Ascending aorta (tissue), 2 donors: ENCODE measurements around the gene TRPV4. TPM values are rescaled to one million over a fixed set of nuclear protein-coding genes. Genes with fewer than 3 reads are reported as not detected.

Experiments
- DNase-seq, 2 donors: peaks; one replicate each; pipeline ENCODE4 v3.0.0-alpha.2; 2019; ENCODE audit warnings: low spot score in 2 of 2
- H3K27ac ChIP-seq, 2 donors: fragments of 200-600 bp; sonication (generic); one replicate each; pipeline ENCODE4 v1.5.1; 2016 to 2017; ENCODE audit warnings: mild to moderate bottlenecking in 1 of 2
- H3K27me3 ChIP-seq: fragments of 200-600 bp; sonication (generic); one replicate; pipeline ENCODE4 v1.5.1; 2017
- H3K36me3 ChIP-seq, 2 donors: fragments of 200-600 bp; sonication (generic); one replicate each; pipeline ENCODE4 v1.5.1; 2016
- H3K4me1 ChIP-seq, 2 donors: fragments of 200-600 bp; sonication (generic); one replicate each; pipeline ENCODE4 v1.5.1; 2016 to 2017; ENCODE audit warnings: mild to moderate bottlenecking in 1 of 2
- H3K4me3 ChIP-seq, 2 donors: fragments of 200-600 bp; sonication (generic); one replicate each; pipeline ENCODE4 v1.5.1; 2016 to 2017; ENCODE audit warnings: mild to moderate bottlenecking in 1 of 2
- H3K9me3 ChIP-seq, 2 donors: fragments of 200-600 bp; sonication (generic); one replicate each; pipeline ENCODE4 v1.5.1; 2016
- intact Hi-C: fragments of 100-400 bp; cut with DNase I; formaldehyde crosslinking; loops from one replicate; pipeline ENCODE4 v1.15.1; 2023
- total RNA-seq: library from RNA; depleted of rRNA; stranded (reverse); fragments of >200 nt; gene quantifications from one replicate; pipeline ENCODE4 v1.1.0, GENCODE V29; 2016
- TF ChIP-seq, protein P1 (sequence below), 3 experiments: fragments of 200-600 bp in 2 of 3; fragments of 450-650 bp in 1 of 3; sonication (generic) in 2 of 3; IDR thresholded peaks; one replicate each; pipeline ENCODE4 v1.5.1; 2016 to 2019; ENCODE audit warnings: antibody characterized with exemption in 3 of 3, mild to moderate bottlenecking in 1 of 3, moderate library complexity in 1 of 3

TRPV4 gene
- total RNA-seq, 1 donor from 2014 or later = not detected

GRCh38 chr12:109785854-109786253 is 47.3 kb downstream of the TRPV4 start:
- Histone ChIP-seq H3K4me1 (no peaks in the 10 kb centered on the region), H3K27ac (no peak overlapping the region), H3K36me3 (no peaks in the 10 kb centered on the region), H3K27me3 (no peaks in the 10 kb centered on the region), H3K4me3 (no peak overlapping the region), H3K9me3 (no peaks in the 10 kb centered on the region)
- DNase-seq = no peak
- intact Hi-C loops = no loop called here
- TF ChIP-seq, protein P1, sequence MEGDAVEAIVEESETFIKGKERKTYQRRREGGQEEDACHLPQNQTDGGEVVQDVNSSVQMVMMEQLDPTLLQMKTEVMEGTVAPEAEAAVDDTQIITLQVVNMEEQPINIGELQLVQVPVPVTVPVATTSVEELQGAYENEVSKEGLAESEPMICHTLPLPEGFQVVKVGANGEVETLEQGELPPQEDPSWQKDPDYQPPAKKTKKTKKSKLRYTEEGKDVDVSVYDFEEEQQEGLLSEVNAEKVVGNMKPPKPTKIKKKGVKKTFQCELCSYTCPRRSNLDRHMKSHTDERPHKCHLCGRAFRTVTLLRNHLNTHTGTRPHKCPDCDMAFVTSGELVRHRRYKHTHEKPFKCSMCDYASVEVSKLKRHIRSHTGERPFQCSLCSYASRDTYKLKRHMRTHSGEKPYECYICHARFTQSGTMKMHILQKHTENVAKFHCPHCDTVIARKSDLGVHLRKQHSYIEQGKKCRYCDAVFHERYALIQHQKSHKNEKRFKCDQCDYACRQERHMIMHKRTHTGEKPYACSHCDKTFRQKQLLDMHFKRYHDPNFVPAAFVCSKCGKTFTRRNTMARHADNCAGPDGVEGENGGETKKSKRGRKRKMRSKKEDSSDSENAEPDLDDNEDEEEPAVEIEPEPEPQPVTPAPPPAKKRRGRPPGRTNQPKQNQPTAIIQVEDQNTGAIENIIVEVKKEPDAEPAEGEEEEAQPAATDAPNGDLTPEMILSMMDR (IDR thresholded peaks at IDR 0.05) = no peak

GRCh38 chr12:109783965-109784244 is 49.3 kb downstream of the TRPV4 start:
- TF ChIP-seq, protein P1 (IDR thresholded peaks at IDR 0.05) = no peak
- DNase-seq = no peak
- H3K36me3 ChIP-seq = no peaks in the 10 kb centered on the region
- no peak overlapping the region for H3K4me3 ChIP-seq
- intact Hi-C loops = no loop called here
- H3K9me3 ChIP-seq = peaks cover 0 to under 1% of the 10 kb centered on the region in 2 donors
- no peaks in the 10 kb centered on the region for H3K27me3 ChIP-seq
- H3K4me1 ChIP-seq = no peaks in the 10 kb centered on the region
- no peak overlapping the region for H3K27ac ChIP-seq

GRCh38 chr12:109783135-109783964 is 49.8 kb downstream of the TRPV4 start:
- no peak for DNase-seq
- Histone ChIP-seq H3K4me1 (no peaks in the 10 kb centered on the region), H3K27ac (no peak overlapping the region), H3K27me3 (no peaks in the 10 kb centered on the region), H3K4me3 (no peak overlapping the region), H3K9me3 (peaks cover 0 to 5% of the 10 kb centered on the region in 2 donors), H3K36me3 (no peaks in the 10 kb centered on the region)
- intact Hi-C loops = no loop called here
- TF ChIP-seq, protein P1 (IDR thresholded peaks at IDR 0.05) = no peak

GRCh38 chr12:109782326-109782703 is 50.9 kb downstream of the TRPV4 start:
- TF ChIP-seq, protein P1 (IDR thresholded peaks at IDR 0.05) = no peak
- Histone ChIP-seq H3K4me1 (no peaks in the 10 kb centered on the region), H3K9me3 (peaks cover 0 to 5% of the 10 kb centered on the region in 2 donors), H3K4me3 (no peak overlapping the region), H3K36me3 (no peaks in the 10 kb centered on the region), H3K27me3 (no peaks in the 10 kb centered on the region), H3K27ac (no peak overlapping the region)
- no peak for DNase-seq
- intact Hi-C loops = no loop called here

GRCh38 chr12:109781668-109782325 is 51.4 kb downstream of the TRPV4 start:
- Histone ChIP-seq H3K27ac (no peak overlapping the region), H3K27me3 (no peaks in the 10 kb centered on the region), H3K4me3 (no peak overlapping the region), H3K36me3 (no peaks in the 10 kb centered on the region), H3K9me3 (peaks cover 0 to 5% of the 10 kb centered on the region in 2 donors), H3K4me1 (no peaks in the 10 kb centered on the region)
- intact Hi-C loops = no loop called here
- TF ChIP-seq, protein P1 (IDR thresholded peaks at IDR 0.05) = no peak
- DNase-seq = no peak
